ENCODE measurements around the gene TRAF2. TPM values are rescaled to one million over a fixed set of nuclear protein-coding genes. Genes with fewer than 3 reads are reported as not detected.

The TRAF2 gene
- total and polyA plus RNA-seq, 9 of the 15 experiments (the other 6 are each of a cell fraction or from before 2014, with no cell fraction given): 0.24 to 45.2 (median 18.0) TPM

GRCh38 chr9:136943291-136944211 is 57.2 kb downstream of the TRAF2 start (continued):
- no peak for TF ChIP-seq ZBTB8A (IDR thresholded peaks at IDR 0.05; ENCODE audit: partially characterized antibody)
- no peak for TF ChIP-seq TFE3 (CRISPR knock-in tag; IDR thresholded peaks at IDR 0.05)
- peak; percentile 16 for TF ChIP-seq RBM22 (IDR thresholded peaks at IDR 0.05; ENCODE audit: low read depth, low read length, poor library complexity, severe bottlenecking)

- Histone ChIP-seq H3K36me3 (ENCODE audit: control insufficient read depth, insufficient read depth, low read length) (peaks cover 43% of the 10 kb centered on the region; the same call in 2 of the 3 replicates), H3K9me3 (replicated peaks; ENCODE audit: control insufficient read depth, insufficient read depth, low read depth, low read length) (no peaks in the 10 kb centered on the region), H2AFZ (ENCODE audit: low read depth, low read length) (peak overlapping the region; percentile 81), H3K4me2 (ENCODE audit: insufficient read depth, low read length) (peak overlapping the region; percentile 88), H3K9ac (ENCODE audit: insufficient read depth in 1 of 2, low read depth in 2 of 2, low read length in 2 of 2) (peak overlapping the region; percentile 90 to 98), H3K79me2 (ENCODE audit: control insufficient read depth, insufficient read depth, low read length) (peaks cover 26% of the 10 kb centered on the region), H3K27ac (ENCODE audit: extremely low read depth, low read depth, low read length) (peak overlapping the region; percentile 91), H3K27me3 (ENCODE audit: control insufficient read depth in 2 of 2, insufficient read depth in 2 of 2, low read length in 2 of 2) (no peaks in the 10 kb centered on the region), H3K4me3 (peak overlapping the region; percentile 95), H3K9me1 (ENCODE audit: control insufficient read depth, insufficient read depth, low read length) (peaks cover 5% of the 10 kb centered on the region), H3K4me1 (replicated peaks in 1 of 2; ENCODE audit: control insufficient read depth in 2 of 2, insufficient read depth in 2 of 2, low read length in 2 of 2) (peaks cover 24 to 92% of the 10 kb centered on the region in 2 experiments), H4K20me1 (replicated peaks; ENCODE audit: control insufficient read depth, insufficient read depth, low read length) (no peaks in the 10 kb centered on the region)
- DNase-seq (ENCODE audit: extremely low read depth in 1 of 4, low spot score in 3 of 4) (peak in 1 of 4 experiments; percentile 71), ATAC-seq (peak; percentile 65), FAIRE-seq (no peak)
- ChIA-PET POLR2A (interaction anchor here (0.6 to 1.2 kb wide), 5 partner anchors 14 to 63 kb away, joined by 3 to 4 read pairs (median 3); partner anchors contain the start of gene PAXX), CTCF (ENCODE audit: low intra/inter-chr PET ratio) (no interaction called here)
- 0% methylated on average over 13 of the region's 45 CpGs for WGBS (ENCODE audit: insufficient coverage, low coverage, missing lambda C conversion rate)
- no TSS peak for BruUV-seq (replicated peaks)
- intact Hi-C loops (cut with micrococcal nuclease): loop anchor here (2.0 to 5.0 kb wide), 2 partner anchors 85 to 97 kb away; partner anchors contain the start of genes ABCA2 and PHPT1
- in situ Hi-C loops (cut with MboI): no loop called here
- no peak for TF ChIP-seq POLR3A (IDR thresholded peaks at IDR 0.05; ENCODE audit: borderline replicate concordance, extremely low read depth, insufficient read depth, insufficient read length)
- TF ChIP-seq RUNX1 (IDR thresholded peaks at IDR 0.05; ENCODE audit: low read depth): no peak
- TF ChIP-seq PRDM10 (IDR thresholded peaks at IDR 0.05; ENCODE audit: partially characterized antibody): no peak
- TF ChIP-seq, protein P1, sequence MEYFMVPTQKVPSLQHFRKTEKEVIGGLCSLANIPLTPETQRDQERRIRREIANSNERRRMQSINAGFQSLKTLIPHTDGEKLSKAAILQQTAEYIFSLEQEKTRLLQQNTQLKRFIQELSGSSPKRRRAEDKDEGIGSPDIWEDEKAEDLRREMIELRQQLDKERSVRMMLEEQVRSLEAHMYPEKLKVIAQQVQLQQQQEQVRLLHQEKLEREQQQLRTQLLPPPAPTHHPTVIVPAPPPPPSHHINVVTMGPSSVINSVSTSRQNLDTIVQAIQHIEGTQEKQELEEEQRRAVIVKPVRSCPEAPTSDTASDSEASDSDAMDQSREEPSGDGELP (CRISPR knock-in tag; IDR thresholded peaks at IDR 0.05; ENCODE audit: borderline replicate concordance): no peak
- TF ChIP-seq BCOR (IDR thresholded peaks at IDR 0.05): no peak
- TF ChIP-seq ZC3H11A (IDR thresholded peaks at IDR 0.05; ENCODE audit: low read depth, low read length): no peak
- no peak for TF ChIP-seq TAF1 (IDR thresholded peaks at IDR 0.05; ENCODE audit: control insufficient read depth, extremely low read depth, insufficient read depth, low read length, severe bottlenecking)
- TF ChIP-seq ZNF316 (IDR thresholded peaks at IDR 0.05): no peak
- no peak for TF ChIP-seq ETV6 (IDR thresholded peaks at IDR 0.05; ENCODE audit: borderline replicate concordance in 1 of 2, low read depth in 2 of 2, low read length in 1 of 2)
- no peak for TF ChIP-seq ETV6 (CRISPR knock-in tag; IDR thresholded peaks at IDR 0.05; ENCODE audit: borderline replicate concordance)
- no peak for TF ChIP-seq RHOXF2B (CRISPR knock-in tag; conservative IDR thresholded peaks at IDR 0.05)
Observed at GRCh38 chr9:136944212-136944518, 57.8 kb downstream of the TRAF2 start.
